Muscle of arm (tissue), 12 donors: ENCODE results near the gene SRGAP3. TPM values are rescaled to one million over a fixed set of nuclear protein-coding genes. Genes with fewer than 3 reads are reported as not detected.
"Not testable (repeated sequence)": the region's sequence is repeated elsewhere in the genome, so short reads cannot be mapped to it uniquely, and the experiment has no call there.

Source experiments
- DNase-seq: peaks from one replicate; pipeline ENCODE4 v3.0.0-alpha.2; 2013
- polyA plus RNA-seq, 12 donors: library from polyadenylated mRNA; unstranded; fragments of 120-200 nt; gene quantifications; one replicate each; pipeline ENCODE4 v1.2.1, GENCODE V29; 2013; ENCODE audit not compliant: insufficient read length in 12 of 12

The SRGAP3 gene
- polyA plus RNA-seq, 12 donors, result 15.0 to 30.1 (median 21.8) TPM; not detected in 1

GRCh38 chr3:9087831-9088413, 161.5 kb downstream of the SRGAP3 start:
- no peak for DNase-seq

- DNase-seq, result not testable (repeated sequence)
Measured at GRCh38 chr3:9085428-9085827, 164.0 kb downstream of the SRGAP3 start.

DNA sequence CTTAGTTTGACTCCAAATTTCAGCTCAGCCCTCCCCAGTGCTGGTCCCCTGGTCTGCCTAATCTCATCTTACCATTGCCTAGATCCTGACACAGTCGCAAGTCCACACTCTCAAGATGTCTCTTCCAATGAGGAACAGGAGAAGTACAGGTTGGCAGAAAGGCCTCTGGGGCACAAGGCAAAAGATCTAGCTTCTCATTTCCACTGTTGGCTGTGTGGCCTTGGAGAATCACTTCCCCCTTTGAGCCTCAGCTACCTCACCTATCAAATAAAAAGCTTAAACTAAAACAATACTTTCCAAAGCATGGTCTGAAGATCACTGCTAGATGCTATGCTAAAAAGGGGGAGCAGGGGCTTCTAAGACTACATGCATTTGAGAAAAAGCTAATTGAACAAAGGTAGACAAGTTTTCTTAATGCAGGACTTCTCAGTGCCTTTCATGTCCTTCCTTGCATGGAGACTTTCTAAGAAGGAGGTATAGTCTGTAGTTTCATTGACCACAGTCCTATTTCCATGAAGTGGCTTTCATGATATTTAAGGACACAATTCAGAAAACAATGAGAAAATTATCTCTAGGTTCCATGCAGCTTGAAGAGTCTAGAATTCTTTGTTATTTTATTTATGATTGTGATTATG, 168.1 kb downstream of the SRGAP3 start:
- no peak for DNase-seq

DNA sequence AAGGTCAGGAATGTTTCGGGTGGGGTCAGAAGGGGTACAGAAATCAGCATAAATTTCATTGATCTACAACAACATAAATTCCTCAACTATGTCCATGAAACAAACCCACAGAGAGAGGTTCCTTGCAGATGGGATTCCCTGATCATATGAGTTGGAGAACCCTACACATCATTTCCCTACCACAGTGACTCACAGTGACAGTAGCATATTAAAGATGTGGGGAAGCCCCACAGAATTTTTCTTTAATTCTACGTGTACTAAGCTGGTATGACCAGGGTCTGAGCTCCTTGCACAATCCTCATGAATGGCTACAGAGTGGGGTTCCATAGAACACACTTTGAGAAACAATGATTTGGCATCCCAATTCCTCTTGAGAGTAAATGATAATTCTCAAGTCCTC, 169.3 kb downstream of the SRGAP3 start:
- DNase-seq, result no peak

GRCh38 chr3:9079676-9080075, 169.8 kb downstream of the SRGAP3 start:
- no peak for DNase-seq

DNA sequence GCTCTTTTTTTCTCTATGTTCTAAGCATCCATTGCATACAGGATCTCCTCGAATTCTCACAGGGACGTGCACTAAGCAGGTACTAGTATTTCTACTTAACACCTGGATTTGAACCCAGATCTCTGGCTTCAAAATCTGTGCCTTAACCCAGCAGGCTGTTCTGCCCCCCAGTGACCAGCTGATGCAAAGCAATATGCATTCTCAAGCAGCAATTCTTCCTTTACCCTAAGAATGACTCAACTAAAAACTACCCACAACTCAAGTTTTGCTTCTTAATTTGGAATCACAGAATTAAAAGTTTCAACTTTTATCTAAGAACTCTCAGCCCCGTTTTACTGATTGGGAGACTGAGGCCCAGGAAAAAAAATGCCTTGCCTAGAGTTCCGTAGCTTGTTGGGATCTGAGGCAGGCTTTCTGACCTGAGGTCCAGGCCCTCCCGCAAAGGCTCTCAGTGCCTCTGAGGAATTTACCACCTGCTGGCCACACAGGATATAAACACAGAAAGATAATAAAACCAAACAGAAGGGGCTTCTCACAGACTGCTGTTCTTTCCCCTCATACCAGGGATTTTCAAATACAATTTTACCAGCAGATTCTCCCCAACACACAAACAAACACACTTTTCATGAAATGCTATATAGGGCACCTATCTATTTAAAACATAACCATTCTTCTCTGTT, 170.7 kb downstream of the SRGAP3 start:
- no peak for DNase-seq

DNA sequence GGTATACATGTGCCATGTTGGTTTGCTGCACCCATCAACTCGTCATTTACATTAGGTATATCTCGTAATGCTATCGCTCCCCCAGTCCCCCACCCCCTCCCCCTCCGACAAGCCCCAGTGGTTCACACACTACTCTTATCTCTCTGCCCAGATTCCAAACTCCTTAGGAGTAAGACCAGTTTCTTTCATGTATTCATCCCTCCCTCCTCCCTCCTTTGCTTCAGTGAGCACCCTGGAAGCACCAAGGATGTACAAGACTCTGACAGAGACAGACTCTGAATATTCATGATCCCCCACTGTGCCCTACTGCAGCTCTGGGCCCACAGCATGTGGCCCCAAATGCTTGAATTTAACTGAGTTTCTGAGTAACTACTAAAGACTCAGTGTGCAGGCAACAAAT, 172.4 kb downstream of the SRGAP3 start:
- no peak for DNase-seq

- DNase-seq, result no peak
Measured at GRCh38 chr3:9075762-9076161, 173.7 kb downstream of the SRGAP3 start.

DNA sequence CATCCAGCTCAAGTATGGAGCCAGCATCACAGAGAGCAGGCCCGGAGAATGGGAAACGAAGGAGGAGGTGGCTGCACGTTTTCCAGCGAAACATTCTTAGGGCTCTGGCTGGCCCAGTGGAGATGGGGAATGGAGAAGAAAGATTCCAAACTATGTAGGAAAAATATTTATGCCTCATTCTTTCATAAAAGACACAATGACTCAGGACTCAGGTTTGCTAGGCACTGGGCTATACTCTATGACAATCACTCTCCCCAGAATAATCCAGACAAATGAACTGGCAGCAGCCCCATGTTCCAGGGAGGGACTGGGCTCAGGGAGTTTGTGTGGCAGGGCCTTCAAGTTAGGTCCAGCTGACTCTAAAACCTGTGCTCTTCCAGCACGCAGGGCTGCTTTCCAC, 175.4 kb downstream of the SRGAP3 start:
- no peak for DNase-seq

DNA sequence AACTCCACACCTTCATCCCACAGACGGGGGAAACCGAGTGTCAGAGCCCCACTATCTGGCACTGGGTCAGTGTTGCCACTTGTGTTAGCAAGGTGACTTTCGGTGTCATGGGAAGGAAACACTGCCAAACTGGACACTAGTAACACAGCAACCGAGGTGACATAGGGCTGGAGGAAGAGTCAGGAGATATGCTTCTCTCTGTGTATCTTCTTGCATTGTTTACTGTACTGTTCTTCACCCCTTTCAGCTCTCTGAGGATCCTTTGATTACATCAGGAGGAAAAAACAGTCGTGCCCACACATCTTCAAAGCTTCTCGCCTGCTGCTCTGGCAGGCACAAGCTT, 176.8 kb downstream of the SRGAP3 start:
- no peak for DNase-seq

- DNase-seq, result no peak
Measured at GRCh38 chr3:9071936-9072666, 177.3 kb downstream of the SRGAP3 start.

DNA sequence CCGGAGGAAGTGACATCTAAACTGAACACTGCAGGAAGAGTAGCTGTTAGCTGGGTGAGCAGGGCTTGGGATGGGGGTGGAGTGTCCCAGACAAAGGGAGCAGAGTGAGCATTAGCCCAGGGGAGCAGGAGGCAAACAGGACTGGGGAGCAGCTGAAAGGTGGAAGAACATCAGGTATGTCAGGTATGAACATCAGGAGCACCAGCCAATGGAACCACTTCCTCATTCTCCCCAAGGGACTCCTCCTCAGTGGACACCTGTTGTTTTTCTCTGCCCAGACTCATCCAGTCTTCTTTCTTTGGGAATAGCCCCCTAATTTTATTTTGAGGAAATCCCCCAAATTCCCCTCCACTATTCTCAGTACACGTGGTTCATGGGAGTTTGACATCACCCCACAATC, 178.5 kb downstream of the SRGAP3 start:
- DNase-seq, result no peak

- no peak for DNase-seq
Measured at GRCh38 chr3:9069971-9070370, 179.5 kb downstream of the SRGAP3 start.

DNA sequence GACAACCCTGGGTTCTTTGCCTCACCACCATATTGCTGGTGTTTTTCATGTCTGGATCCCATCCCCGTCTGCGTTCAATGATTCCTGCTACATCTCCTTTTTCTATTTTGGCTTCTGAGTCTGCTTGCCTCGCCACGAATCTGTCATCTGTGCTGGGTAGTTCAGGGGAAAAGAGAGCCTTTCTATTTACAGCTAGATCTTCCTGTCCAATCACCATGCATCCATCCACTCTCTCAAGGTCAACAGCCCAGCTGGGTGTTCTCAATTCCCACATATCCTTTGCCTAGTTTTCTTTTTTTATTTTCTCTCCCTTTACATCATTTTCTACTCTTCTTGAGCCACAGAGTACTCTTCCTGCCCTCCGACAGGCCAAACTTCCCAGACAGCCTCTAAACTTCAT, 181.4 kb downstream of the SRGAP3 start:
- no peak for DNase-seq

DNA sequence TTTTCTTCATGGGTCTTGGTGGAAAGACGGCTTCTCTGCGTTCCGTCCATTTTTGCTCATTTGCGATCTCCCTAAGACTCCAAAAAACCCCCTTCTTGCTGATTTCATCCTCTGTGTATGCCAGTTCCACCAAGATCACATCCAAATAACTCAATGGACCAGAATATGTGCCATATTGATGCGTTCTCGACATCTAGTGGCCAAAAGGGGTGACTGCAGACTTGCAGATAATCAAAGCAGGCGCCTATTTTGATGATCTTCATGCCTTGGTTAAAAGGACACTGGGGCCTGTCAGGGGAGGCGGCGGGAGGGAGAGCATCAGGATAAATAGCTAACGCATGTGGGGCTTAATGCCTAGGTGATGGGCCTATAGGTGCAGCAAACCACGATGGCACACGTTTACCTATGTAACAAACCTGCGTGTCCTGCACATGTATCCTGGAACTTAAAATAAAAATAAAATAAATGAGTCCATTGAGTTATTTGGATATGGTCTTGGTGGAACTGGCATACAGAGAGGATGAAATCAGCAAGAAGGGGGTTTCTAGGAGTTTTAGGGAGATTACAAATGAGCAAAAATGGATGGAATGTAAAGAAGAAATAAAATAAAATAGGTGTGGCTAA, 182.0 kb downstream of the SRGAP3 start:
- peak; percentile 56 for DNase-seq

- no peak for DNase-seq
Measured at GRCh38 chr3:9066775-9067174, 182.7 kb downstream of the SRGAP3 start.

DNA sequence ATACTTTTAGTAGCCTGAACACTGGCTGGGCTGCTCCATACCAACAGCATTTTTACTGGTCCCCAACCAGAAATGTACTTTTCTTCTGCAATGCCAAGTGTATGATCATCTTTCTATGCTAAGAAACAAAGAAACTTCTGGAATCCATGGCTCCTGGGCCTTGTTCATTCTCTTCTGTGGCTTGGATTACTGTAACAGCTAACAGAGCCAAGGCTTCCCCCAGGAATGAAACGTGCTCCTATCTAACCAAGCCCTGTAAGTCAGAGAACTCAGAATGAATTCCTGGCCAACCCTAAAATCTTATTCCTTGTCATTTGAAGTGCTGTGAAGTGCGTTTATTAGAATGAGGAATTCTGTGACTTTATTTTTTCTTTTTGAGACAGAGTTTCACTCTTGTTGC, 183.3 kb downstream of the SRGAP3 start:
- DNase-seq, result no peak

DNA sequence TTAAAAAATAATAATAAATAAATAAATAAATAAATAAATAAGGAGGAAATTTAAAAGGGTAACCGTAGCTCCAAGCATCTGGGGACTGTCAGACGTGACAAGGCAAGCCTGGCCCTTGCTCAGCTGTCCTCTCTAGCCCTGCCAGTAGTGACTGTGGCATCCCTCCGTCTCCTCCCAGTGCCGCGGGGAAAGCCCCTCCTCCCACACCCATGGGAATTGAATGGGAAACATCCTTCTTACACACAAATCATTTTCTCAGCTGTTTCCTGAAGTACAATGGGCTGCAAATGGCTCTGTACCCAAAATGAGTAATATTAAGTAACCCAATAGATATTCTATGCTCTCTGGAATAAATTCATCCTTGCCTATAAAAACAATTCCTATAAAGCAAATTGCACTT, 184.6 kb downstream of the SRGAP3 start:
- DNase-seq, result peak; percentile 43

GRCh38 chr3:9064251-9064650, 185.2 kb downstream of the SRGAP3 start:
- DNase-seq, result no peak

DNA sequence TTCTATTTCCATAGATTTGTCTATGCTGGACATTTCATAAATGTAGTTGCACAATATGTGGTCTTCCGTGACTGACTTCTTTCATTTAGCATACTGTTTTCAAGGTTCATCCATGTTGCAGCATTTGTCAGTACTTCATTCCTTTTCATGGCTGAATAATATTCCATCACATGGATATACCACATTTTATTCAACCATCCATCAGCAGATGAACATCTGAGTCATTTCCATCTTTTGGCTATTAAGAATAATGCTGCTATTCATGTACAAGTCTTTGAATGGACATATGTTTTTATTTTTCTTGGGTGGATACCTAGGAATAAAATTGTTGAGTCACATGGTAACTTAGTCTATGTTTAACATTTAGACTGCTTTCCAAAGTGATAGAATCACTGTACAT, 186.9 kb downstream of the SRGAP3 start:
- no peak for DNase-seq

GRCh38 chr3:9061634-9062033, 187.8 kb downstream of the SRGAP3 start:
- no peak for DNase-seq
